ENCODE results near the gene LRIG2. TPM values are rescaled to one million over a fixed set of nuclear protein-coding genes. Genes with fewer than 3 reads are reported as not detected.
A peak's percentile ranks its signal among the peaks of the same experiment; 100 is the strongest.
"Not testable (repeated sequence)": the region's sequence is repeated elsewhere in the genome, so short reads cannot be mapped to it uniquely, and the experiment has no call there.

LRIG2 gene
- total and polyA plus RNA-seq, 2 of the 4 experiments (the other 2 are of a cell fraction): 4.3 to 9.0 TPM

DNA sequence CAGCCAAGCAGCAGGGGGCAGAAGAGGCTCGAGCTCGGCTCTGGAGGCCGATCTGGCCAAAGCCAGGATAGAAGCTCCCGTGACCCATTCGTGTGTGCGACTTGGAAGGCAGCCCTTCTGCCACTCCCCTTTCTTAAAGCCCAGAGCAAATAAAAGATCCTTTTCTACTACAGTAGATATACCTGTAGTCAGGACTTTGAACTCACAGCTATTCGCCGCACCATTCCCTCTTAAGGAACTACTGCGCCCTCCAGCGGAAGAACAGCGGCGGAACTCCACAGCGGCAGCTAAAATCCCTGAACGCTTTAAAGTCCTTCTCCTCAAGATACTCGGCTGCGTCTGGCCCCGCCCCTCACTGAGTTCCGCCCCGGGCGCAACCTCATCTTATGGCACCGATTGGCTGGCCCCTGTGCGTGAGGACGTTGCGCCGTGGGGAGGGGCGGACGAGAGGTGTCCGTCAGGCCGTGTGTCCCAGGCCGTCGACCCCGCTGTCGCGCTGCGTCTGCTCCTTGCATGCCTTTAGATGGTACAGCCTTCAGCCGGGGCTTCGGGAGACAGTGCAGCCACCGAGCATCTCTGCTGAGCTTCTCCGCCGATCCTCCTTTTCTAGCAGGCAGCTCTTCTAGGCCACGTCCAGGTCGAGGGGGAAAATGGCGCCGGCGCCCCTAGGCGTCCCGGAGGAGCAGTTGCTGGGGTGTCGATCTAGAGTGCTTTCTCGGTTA, at the start of gene LRIG2 (continued):
- TF ChIP-seq, protein P1, sequence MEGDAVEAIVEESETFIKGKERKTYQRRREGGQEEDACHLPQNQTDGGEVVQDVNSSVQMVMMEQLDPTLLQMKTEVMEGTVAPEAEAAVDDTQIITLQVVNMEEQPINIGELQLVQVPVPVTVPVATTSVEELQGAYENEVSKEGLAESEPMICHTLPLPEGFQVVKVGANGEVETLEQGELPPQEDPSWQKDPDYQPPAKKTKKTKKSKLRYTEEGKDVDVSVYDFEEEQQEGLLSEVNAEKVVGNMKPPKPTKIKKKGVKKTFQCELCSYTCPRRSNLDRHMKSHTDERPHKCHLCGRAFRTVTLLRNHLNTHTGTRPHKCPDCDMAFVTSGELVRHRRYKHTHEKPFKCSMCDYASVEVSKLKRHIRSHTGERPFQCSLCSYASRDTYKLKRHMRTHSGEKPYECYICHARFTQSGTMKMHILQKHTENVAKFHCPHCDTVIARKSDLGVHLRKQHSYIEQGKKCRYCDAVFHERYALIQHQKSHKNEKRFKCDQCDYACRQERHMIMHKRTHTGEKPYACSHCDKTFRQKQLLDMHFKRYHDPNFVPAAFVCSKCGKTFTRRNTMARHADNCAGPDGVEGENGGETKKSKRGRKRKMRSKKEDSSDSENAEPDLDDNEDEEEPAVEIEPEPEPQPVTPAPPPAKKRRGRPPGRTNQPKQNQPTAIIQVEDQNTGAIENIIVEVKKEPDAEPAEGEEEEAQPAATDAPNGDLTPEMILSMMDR (conservative IDR thresholded peaks at IDR 0.05; ENCODE audit: low read depth, low read length): peak; percentile 58
- TF ChIP-seq RFX5 (IDR thresholded peaks at IDR 0.05; ENCODE audit: low read depth, low read length): no peak
- peak; percentile 82; the same call in 1 of the 2 replicates for TF ChIP-seq MAZ (IDR thresholded peaks at IDR 0.05; ENCODE audit: borderline replicate concordance, low read depth, low read length)
- peak; percentile 34 for TF ChIP-seq SMC3 (IDR thresholded peaks at IDR 0.05; ENCODE audit: low read depth, low read length)
- no peak for TF ChIP-seq CEBPB (IDR thresholded peaks at IDR 0.05; ENCODE audit: low read depth, low read length)

DNA sequence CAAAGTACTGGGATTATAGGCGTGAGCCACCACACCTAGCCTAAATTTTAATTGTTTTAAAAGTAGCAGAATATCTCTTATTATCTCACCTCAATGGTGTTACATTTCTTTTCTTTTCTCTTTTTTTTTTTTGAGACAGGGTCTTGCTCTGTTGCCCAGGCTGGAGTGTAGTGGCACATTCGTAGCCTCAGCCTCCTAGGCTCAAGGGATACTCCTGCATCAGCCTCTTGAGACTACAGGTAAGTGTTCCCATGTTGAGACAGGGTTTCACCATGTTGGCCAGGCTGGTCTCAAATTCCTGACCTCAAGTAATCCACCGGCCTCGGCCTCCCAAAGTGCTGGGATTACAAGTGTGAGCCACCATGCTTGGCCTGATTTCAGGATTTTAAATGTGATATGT, 49.7 kb upstream of the LRIG2 start:
- H2BK20ac ChIP-seq (ENCODE audit: low read depth, low read length); DNase-seq; H3K9me3 ChIP-seq (ENCODE audit: control insufficient read depth, insufficient read depth, low read length); H2AK9ac ChIP-seq (replicated peaks; ENCODE audit: low read depth, low read length, poor library complexity); H3K14ac ChIP-seq (replicated peaks; ENCODE audit: low read depth, low read length); H3K23ac ChIP-seq (ENCODE audit: low read depth, low read length); H2BK15ac ChIP-seq (ENCODE audit: low read depth, low read length); POLR2A ChIA-PET (ENCODE audit: unreplicated experiment); in situ Hi-C loops (cut with MboI; ENCODE audit: low sequenced_read_pairs); H4K5ac ChIP-seq (ENCODE audit: low read depth, low read length); dilution Hi-C loops (cut with HindIII; ENCODE audit: low sequenced_read_pairs, unreplicated experiment); H2BK120ac ChIP-seq (ENCODE audit: low read depth, low read length); H4K8ac ChIP-seq (ENCODE audit: low read depth in 2 of 2, low read length in 2 of 2); H3K4me1 ChIP-seq (ENCODE audit: control insufficient read depth, insufficient read depth, low read length); H2AFZ ChIP-seq (replicated peaks; ENCODE audit: low read length, poor library complexity); H3K36me3 ChIP-seq (ENCODE audit: control insufficient read depth, insufficient read depth, low read length); H2AK5ac ChIP-seq (ENCODE audit: low read depth, low read length); H4K91ac ChIP-seq (ENCODE audit: insufficient read depth, low read depth, low read length); H3K56ac ChIP-seq (ENCODE audit: extremely low read depth, insufficient read depth, low read length); BruUV-seq (replicated peaks); H3K18ac ChIP-seq (ENCODE audit: low read depth, low read length); H3K4ac ChIP-seq (ENCODE audit: low read depth, low read length); H4K20me1 ChIP-seq (ENCODE audit: insufficient read depth, low read length); H3K9me1 ChIP-seq (ENCODE audit: insufficient read depth, low read length); intact Hi-C loops (cut with micrococcal nuclease); H3K4me2 ChIP-seq (ENCODE audit: low read depth, low read length); ATAC-seq (ENCODE audit: low read depth); H3K9ac ChIP-seq (ENCODE audit: low read depth, low read length); H3K79me1 ChIP-seq (ENCODE audit: low read depth in 1 of 2, low read length in 2 of 2); H3K27ac ChIP-seq (ENCODE audit: insufficient read depth, low read length); H2BK5ac ChIP-seq (ENCODE audit: low read depth, low read length, poor library complexity, severe bottlenecking); H3K27me3 ChIP-seq (ENCODE audit: control insufficient read depth, insufficient read depth, low read length); H3K4me3 ChIP-seq (ENCODE audit: insufficient read depth, low read depth, low read length): not testable (repeated sequence)
- WGBS, 2 experiments (ENCODE audit: extremely low coverage in 2 of 2, insufficient read length in 1 of 2): no CpG with 5 or more reads among the region's 4 CpGs
- CTCF ChIA-PET: interaction anchor here (0.8 kb wide), 1 partner anchor 49 kb away, joined by 3 read pairs; the partner anchor contains the start of gene LRIG2

Measured in IMR-90 (cell line).